Activated T-helper 2 cell treated with anti-CD3 and anti-CD28 coated beads, Interferon-gamma antibody, Interleukin-2, Interleukin-4, amounts not matched to agents 10 μg/mL and 5 μg/mL and 100 μg/mL, durations not matched to agents 14 hours and 24 hours and 36 hours (primary cell): Measurements from ENCODE around the gene CTSD. TPM values are rescaled to one million over a fixed set of nuclear protein-coding genes. Genes with fewer than 3 reads are reported as not detected.

ENCODE experiments used
- total RNA-seq: library from RNA; stranded (reverse); gene quantifications from 2 replicates; pipeline ENCODE4 v1.2.3, GENCODE V29; 2022

Gene CTSD
- total RNA-seq, 1 donor from 2014 or later = 73.5 TPM

Other genes starting within 250 kb of the CTSD start
- 1.2 and 1.8 TPM in 2 replicates for gene DUSP8, start 191.7 kb downstream of the CTSD start, total RNA-seq
- not detected in 2 replicates for gene KRTAP5-1, start 178.6 kb downstream of the CTSD start, total RNA-seq
- not detected in 2 replicates for gene KRTAP5-2, start 165.6 kb downstream of the CTSD start, total RNA-seq
- gene KRTAP5-3, start 155.5 kb downstream of the CTSD start, total RNA-seq = not detected in 2 replicates
- gene KRTAP5-4, start 141.8 kb downstream of the CTSD start, total RNA-seq = not detected in 2 replicates
- not detected in 2 replicates for gene KRTAP5-5, start 134.2 kb downstream of the CTSD start, total RNA-seq
- not detected in 2 replicates for gene KRTAP5-6, start 66.7 kb downstream of the CTSD start, total RNA-seq
- gene IFITM10, start 13.3 kb downstream of the CTSD start, total RNA-seq = 0.14 and 0.34 TPM in 2 replicates
- gene SYT8, start 71.1 kb upstream of the CTSD start, total RNA-seq = not detected in 2 replicates
- 0.27 TPM in 1 of 2 replicates, not detected in the other for gene TNNI2, start 75.1 kb upstream of the CTSD start, total RNA-seq
- gene LSP1, start 89.2 kb upstream of the CTSD start, total RNA-seq = 442 and 449 TPM in 2 replicates
- 0.05 TPM in 1 of 2 replicates, not detected in the other for gene PRR33, start 128.0 kb upstream of the CTSD start, total RNA-seq
- 2.0 and 2.9 TPM in 2 replicates for gene TNNT3, start 155.8 kb upstream of the CTSD start, total RNA-seq
- 65.1 and 72.2 TPM in 2 replicates for gene MRPL23, start 183.4 kb upstream of the CTSD start, total RNA-seq
- 0.34 TPM in 1 of 2 replicates, not detected in the other for gene H19, start 233.9 kb upstream of the CTSD start, total RNA-seq